ENCODE data around the gene MCC.
A peak's percentile ranks its signal among the peaks of the same experiment; 100 is the strongest.

Gene MCC

GRCh38 chr5:113036321-113036720, 451.9 kb downstream of the MCC start:
- no peak for DNase-seq (ENCODE audit: low read depth in 2 of 2)

- DNase-seq (ENCODE audit: low read depth in 2 of 2): no peak
Measured at GRCh38 chr5:113035096-113035495, 453.2 kb downstream of the MCC start.

- DNase-seq (ENCODE audit: low read depth in 2 of 2): no peak
Measured at GRCh38 chr5:113034182-113034773, 454.0 kb downstream of the MCC start.

- DNase-seq (ENCODE audit: low read depth in 2 of 2): no peak
Measured at GRCh38 chr5:113031557-113031956, 456.7 kb downstream of the MCC start.

- no peak for DNase-seq (ENCODE audit: low read depth in 2 of 2)
Measured at GRCh38 chr5:113031104-113031503, 457.1 kb downstream of the MCC start.

- no peak for DNase-seq (ENCODE audit: low read depth in 2 of 2)
Measured at GRCh38 chr5:113029614-113030013, 458.6 kb downstream of the MCC start.

- no peak for DNase-seq (ENCODE audit: low read depth in 2 of 2)
Measured at GRCh38 chr5:113027431-113027830, 460.8 kb downstream of the MCC start.

GRCh38 chr5:113027015-113027414, 461.2 kb downstream of the MCC start:
- no peak for DNase-seq (ENCODE audit: low read depth in 2 of 2)

GRCh38 chr5:113026211-113026610, 462.0 kb downstream of the MCC start:
- no peak for DNase-seq (ENCODE audit: low read depth in 2 of 2)

GRCh38 chr5:113025596-113025995, 462.7 kb downstream of the MCC start:
- no peak for DNase-seq (ENCODE audit: low read depth in 2 of 2)

- DNase-seq (ENCODE audit: low read depth in 2 of 2): no peak
Measured at GRCh38 chr5:113024076-113024697, 464.1 kb downstream of the MCC start.

- DNase-seq (ENCODE audit: low read depth in 2 of 2): no peak
Measured at GRCh38 chr5:113022661-113023060, 465.6 kb downstream of the MCC start.

GRCh38 chr5:113020461-113021273, 467.6 kb downstream of the MCC start:
- no peak for DNase-seq (ENCODE audit: low read depth in 2 of 2)

GRCh38 chr5:113017881-113018635, 470.2 kb downstream of the MCC start:
- no peak for DNase-seq (ENCODE audit: low read depth in 2 of 2)

- no peak for DNase-seq (ENCODE audit: low read depth in 2 of 2)
Measured at GRCh38 chr5:113005454-113005853, 482.8 kb downstream of the MCC start.

GRCh38 chr5:113003763-113004162, 484.5 kb downstream of the MCC start:
- DNase-seq (ENCODE audit: low read depth in 2 of 2): no peak

- DNase-seq (ENCODE audit: low read depth in 2 of 2): no peak
Measured at GRCh38 chr5:113002423-113002822, 485.8 kb downstream of the MCC start.

GRCh38 chr5:113000466-113000865, 487.8 kb downstream of the MCC start:
- DNase-seq (ENCODE audit: low read depth in 2 of 2): no peak

- DNase-seq (ENCODE audit: low read depth in 2 of 2): no peak
Measured at GRCh38 chr5:112998296-112998695, 490.0 kb downstream of the MCC start.

- no peak for DNase-seq (ENCODE audit: low read depth in 2 of 2)
Measured at GRCh38 chr5:112996830-112997374, 491.4 kb downstream of the MCC start.

- DNase-seq (ENCODE audit: low read depth in 2 of 2): peak; percentile 66 to 71
Measured at GRCh38 chr5:112995764-112996618, 492.3 kb downstream of the MCC start.
